LoVo (cell line): ENCODE measurements around the gene TTC21B.
A peak's percentile ranks its signal among the peaks of the same experiment; 100 is the strongest.
"Not testable (repeated sequence)": the region's sequence is repeated elsewhere in the genome, so short reads cannot be mapped to it uniquely, and the experiment has no call there.

Experiments
- DNase-seq: peaks from one replicate; pipeline ENCODE4 v3.0.0-alpha.2; 2016; ENCODE audit warnings: low spot score

The TTC21B gene

DNA sequence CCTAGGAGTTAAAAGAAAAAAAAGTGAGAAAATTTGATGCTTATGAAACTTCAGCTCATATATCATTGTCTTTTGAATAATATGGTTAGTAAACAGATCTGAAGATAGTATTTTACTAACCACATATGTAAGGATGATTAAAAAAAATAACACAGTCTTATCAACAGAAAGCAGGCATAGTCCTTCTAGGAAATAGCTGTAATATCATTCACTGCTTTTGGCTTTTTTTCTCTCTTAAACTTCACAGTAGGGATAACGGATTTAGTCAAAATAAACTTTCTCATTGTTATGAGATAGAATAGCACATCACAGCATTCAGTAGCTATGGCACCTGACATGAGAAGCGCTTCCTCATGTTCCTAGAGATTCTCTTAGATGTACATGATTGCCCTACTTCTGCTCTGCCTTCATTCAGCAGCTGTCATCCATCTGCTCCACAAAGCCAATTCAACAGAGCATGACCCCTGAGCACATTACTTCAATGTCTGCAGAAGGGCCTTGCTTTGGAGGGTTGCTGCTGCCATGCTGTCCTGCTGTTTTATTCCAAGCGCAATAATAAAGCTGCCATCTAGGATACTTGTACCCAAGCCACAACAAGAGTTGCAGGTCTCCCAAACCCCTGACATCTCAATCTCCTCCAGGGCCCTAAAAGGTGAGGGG is 67.0 kb downstream of the TTC21B start:
- DNase-seq = no peak

DNA sequence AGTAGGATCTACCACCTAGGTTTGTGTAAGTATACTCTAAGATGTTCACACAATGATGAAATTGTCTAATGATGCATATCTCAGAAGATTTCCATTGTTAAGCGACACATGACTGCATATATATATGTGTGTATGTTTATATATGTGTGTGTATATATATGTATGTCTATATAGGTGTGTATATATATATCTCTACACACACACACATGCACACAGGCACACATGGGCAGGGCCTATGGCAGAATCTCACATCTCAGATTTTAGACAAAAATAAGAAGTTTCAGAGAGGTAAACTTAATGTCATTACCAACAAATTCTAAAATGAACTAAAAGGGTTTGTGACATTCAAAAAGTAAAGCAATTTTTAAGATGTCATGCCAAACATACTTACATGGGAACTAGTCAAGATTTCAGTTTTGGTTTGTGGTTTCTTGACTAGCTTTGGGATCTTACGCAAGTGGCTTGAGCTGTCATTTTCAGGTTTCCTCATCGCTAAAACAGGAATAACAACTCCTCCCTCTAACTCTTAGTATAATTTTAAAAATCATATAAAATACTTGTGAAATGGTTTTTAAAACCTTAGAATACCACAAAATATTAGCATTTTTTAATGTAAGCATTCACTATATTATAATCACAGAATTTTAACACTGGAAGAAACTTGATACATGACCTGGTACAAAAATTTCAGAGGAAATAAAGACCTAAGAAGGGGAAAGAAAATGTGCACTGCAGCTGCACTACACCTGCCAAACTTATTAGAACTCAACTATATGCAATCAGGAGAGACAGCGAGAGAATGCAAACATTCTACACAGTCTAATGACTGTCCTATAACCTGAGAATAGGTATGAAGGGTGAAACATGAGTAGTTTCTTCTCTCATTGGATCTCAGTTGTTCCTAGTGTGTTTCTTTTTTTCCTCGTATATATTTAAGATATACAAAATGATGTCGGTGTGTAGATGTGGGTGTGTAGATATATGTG is 75.7 kb downstream of the TTC21B start:
- DNase-seq = no peak

DNA sequence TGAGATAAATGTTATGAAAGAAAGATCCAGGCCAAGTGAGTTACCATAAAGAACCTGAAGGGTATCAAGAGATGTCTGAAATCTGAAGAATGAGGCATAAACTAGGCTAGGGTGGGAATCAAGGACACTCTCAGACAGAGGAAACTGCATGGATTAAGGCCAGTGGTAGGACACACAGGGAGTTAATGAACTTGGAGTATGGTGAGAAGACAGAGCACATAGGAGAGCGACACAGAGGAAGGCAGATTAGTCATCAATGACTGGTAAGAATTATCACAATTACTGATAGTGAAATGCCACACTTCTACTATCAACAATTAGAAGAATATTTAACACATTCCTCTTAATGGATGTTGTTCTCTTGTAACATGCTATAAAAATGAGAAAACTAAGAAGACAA is 76.9 kb downstream of the TTC21B start:
- DNase-seq = no peak

GRCh38 chr2:165876269-165876668 is 77.3 kb downstream of the TTC21B start:
- DNase-seq = no peak

- peak; percentile 47 for DNase-seq
Measured at GRCh38 chr2:165874445-165875039, 79.0 kb downstream of the TTC21B start.

GRCh38 chr2:165872101-165872791 is 81.3 kb downstream of the TTC21B start:
- DNase-seq = no peak

GRCh38 chr2:165871025-165871424 is 82.6 kb downstream of the TTC21B start:
- DNase-seq = no peak

GRCh38 chr2:165870346-165870745 is 83.2 kb downstream of the TTC21B start:
- no peak for DNase-seq

DNA sequence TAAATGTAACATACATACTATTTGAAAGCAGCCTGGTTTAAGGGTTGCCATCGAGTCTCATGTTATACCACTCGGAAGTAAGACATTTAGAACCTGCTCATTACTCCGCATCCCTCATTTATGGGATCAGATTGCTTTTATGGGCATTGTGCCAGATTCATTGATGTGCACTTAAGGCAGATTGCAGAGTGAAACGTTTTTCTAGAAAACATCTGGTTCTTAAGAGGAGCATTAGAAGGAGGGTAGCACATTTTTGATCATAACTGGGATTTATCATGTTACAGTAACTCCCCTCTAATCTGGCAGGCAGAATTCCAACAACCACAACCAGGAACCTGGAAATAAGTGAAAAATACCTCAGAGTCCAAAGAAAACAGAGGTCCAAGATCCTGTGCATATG is 85.4 kb downstream of the TTC21B start:
- no peak for DNase-seq

DNA sequence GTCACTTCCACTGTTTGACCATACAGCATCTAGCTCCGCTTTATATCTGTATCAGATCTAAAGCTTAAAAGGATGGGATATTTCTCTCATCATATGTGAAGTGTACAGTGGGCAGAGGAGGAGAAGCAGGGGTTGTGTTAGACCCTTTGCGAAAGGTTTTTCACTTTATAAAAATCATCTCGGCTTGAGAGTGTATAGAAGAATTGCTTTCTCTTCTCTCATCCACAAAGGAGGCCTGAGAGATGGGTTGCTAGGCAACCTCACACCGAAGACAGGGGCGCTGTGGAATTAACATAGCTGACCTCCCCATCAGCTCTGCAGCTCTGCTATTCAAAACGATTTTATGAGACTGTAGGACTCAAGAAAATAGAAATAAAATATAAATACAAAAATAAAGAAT is 89.3 kb downstream of the TTC21B start:
- DNase-seq = no peak

- DNase-seq = no peak
Measured at GRCh38 chr2:165863810-165864261, 89.7 kb downstream of the TTC21B start.

- DNase-seq = not testable (repeated sequence)
Measured at GRCh38 chr2:165861083-165861482, 92.5 kb downstream of the TTC21B start.

GRCh38 chr2:165859723-165860122 is 93.9 kb downstream of the TTC21B start:
- DNase-seq = not testable (repeated sequence)

- no peak for DNase-seq
Measured at GRCh38 chr2:165857876-165858275, 95.7 kb downstream of the TTC21B start.

GRCh38 chr2:165852394-165852793 is 101.2 kb downstream of the TTC21B start:
- DNase-seq = no peak

DNA sequence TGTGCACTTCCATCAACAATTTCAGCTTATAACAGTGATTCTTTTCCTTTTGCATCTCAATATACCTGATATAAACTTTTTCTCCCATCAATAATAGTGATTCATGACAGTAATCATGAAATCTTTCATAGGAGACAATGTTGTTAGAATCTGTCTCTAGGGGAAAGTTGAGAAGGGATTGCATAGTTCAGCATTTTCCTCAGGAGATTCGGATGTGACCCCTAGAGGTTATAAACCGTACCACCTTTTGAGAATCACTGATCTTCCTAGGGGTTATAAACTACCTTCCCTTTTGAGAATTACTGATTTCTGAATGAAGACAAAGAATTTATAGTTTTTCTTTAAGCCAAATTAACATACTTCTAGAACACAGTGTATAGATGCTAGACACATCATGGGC is 106.6 kb downstream of the TTC21B start:
- DNase-seq = no peak

GRCh38 chr2:165846056-165846455 is 107.5 kb downstream of the TTC21B start:
- DNase-seq = no peak

DNA sequence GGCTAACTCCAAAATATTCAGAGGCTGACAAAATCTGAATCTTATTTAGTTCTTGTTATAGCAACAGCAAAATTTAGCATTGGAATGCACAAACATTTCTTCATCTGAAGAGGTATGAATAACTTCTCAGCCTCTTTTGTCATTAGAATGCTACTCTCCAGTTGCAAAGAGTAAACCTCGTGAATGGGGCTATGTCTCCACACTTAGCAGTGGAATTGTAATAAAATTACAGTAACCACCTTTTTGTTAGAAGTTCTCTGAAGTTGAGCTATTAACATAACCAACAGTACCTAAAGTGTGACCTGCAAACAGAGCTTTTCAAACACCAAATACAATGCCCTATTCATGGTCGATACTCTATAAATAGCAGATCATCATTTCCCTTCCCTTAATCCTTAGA is 109.4 kb downstream of the TTC21B start:
- DNase-seq = no peak

DNA sequence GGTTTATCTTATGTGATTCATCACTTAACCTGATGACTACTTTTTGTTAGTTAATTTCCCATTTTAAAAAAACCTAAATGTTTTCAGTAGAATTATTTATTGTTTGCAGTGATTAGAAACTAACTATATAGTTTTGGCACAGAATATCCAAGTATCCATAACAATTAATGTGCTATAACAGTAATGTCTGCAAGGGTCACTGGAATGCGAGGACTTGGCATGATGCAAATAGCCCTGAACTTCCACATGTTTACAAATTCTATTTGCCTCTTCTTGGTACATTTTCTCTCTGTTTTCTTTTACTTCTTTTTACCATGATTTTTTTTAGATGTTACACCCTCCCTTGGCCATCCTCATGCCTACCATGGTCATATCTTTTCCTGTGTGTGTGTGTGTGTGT is 110.2 kb downstream of the TTC21B start:
- DNase-seq = no peak

DNA sequence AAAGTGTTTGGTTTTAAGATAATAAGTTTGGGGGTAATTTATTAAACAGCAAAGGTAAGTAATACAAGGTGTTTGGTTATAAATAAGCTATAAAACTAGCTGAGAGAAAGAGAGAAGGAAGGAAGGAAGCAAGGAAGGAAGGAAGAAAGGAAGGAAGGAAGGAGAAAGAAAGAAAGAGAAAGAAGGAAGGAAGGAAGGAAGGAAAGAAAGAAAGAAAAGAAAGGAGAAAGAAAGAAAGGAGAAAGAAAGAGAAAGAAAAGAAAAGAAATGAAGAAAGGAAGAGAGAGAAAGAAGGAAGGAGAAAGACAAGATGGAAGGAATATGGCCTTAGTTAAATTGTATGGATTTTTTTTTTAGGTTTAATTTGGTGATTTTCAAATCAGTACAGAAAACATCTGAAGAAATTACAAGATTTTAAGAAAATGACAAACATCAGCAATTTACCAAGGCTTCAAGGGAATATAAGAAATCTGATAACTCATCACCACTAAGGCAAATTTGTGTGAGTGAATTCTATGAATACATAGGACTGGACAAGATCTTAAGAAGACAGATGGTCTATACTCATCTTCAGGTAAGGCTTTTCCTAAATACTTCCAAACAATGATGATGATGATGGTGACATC is 113.1 kb downstream of the TTC21B start:
- DNase-seq = no peak

DNA sequence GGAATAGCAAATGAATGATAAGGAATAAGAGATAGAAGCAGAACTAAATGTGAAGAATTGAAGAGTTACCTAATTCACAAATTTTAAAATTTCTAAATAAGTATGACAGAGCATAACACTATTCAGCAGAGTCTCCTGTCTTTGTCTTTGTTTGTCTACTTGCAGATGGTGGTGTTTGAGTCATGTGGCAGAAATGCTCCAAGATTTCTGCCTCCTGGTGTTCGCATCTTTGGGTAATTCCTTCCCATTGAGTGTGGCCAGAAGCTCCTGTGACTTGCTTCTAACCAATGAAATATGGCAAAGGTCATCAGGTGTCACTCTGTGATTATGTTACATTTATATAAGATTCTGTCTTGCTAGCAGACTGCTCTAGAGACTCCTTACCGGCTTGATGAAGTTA is 114.0 kb downstream of the TTC21B start:
- no peak for DNase-seq

GRCh38 chr2:165837122-165837521 is 116.5 kb downstream of the TTC21B start:
- no peak for DNase-seq
